Measurements from ENCODE around the gene HOXC12. TPM values are rescaled to one million over a fixed set of nuclear protein-coding genes. Genes with fewer than 3 reads are reported as not detected.

Gene HOXC12
- total RNA-seq, 1 donor from 2014 or later = not detected

GRCh38 chr12:53956914-53957536 lies 2.3 kb downstream of the HOXC12 start:
- H3K27me3 ChIP-seq (ENCODE audit: control insufficient read depth in 3 of 3, insufficient read depth in 3 of 3, low read length in 3 of 3) = peaks cover 88 to 97% (median 93%) of the 10 kb centered on the region in 3 donors
- peaks cover 0 to 14% (median 4%) of the 10 kb centered on the region in 3 donors for H3K4me1 ChIP-seq (ENCODE audit: control insufficient read depth in 3 of 3, insufficient read depth in 3 of 3, low read length in 3 of 3)
- H3K36me3 ChIP-seq (ENCODE audit: control insufficient read depth in 3 of 3, insufficient read depth in 3 of 3, low read length in 3 of 3) = no peaks in the 10 kb centered on the region
- H3K9me3 ChIP-seq (ENCODE audit: control insufficient read depth in 3 of 3, low read length in 3 of 3) = no peaks in the 10 kb centered on the region
- no peak overlapping the region for H3K27ac ChIP-seq (ENCODE audit: low read depth, low read length)
- H3K9ac ChIP-seq (ENCODE audit: low read depth in 1 of 3, low read length in 3 of 3) = no peak overlapping the region
- H3K4me3 ChIP-seq (ENCODE audit: low read length in 3 of 3) = no peak overlapping the region

- no peak overlapping the region for H3K4me3 ChIP-seq (ENCODE audit: low read length in 3 of 3)
- H3K27me3 ChIP-seq (ENCODE audit: control insufficient read depth in 3 of 3, insufficient read depth in 3 of 3, low read length in 3 of 3) = peaks cover 91 to 94% (median 93%) of the 10 kb centered on the region in 3 donors
- H3K4me1 ChIP-seq (ENCODE audit: control insufficient read depth in 3 of 3, insufficient read depth in 3 of 3, low read length in 3 of 3) = peaks cover 0 to 18% (median 4%) of the 10 kb centered on the region in 3 donors
- no peaks in the 10 kb centered on the region for H3K36me3 ChIP-seq (ENCODE audit: control insufficient read depth in 3 of 3, insufficient read depth in 3 of 3, low read length in 3 of 3)
- no peak overlapping the region for H3K27ac ChIP-seq (ENCODE audit: low read depth, low read length)
- H3K9me3 ChIP-seq (ENCODE audit: control insufficient read depth in 3 of 3, low read length in 3 of 3) = no peaks in the 10 kb centered on the region
- no peak overlapping the region for H3K9ac ChIP-seq (ENCODE audit: low read depth in 1 of 3, low read length in 3 of 3)
Observed at GRCh38 chr12:53958128-53958527, 3.4 kb downstream of the HOXC12 start.

GRCh38 chr12:53959314-53959713 lies 4.6 kb downstream of the HOXC12 start:
- Histone ChIP-seq H3K9ac (ENCODE audit: low read depth in 1 of 3, low read length in 3 of 3) (no peak overlapping the region), H3K36me3 (ENCODE audit: control insufficient read depth in 3 of 3, insufficient read depth in 3 of 3, low read length in 3 of 3) (no peaks in the 10 kb centered on the region), H3K4me1 (ENCODE audit: control insufficient read depth in 3 of 3, insufficient read depth in 3 of 3, low read length in 3 of 3) (peaks cover 0 to 18% (median 4%) of the 10 kb centered on the region in 3 donors), H3K27ac (ENCODE audit: low read depth, low read length) (no peak overlapping the region), H3K9me3 (ENCODE audit: control insufficient read depth in 3 of 3, low read length in 3 of 3) (no peaks in the 10 kb centered on the region), H3K27me3 (ENCODE audit: control insufficient read depth in 3 of 3, insufficient read depth in 3 of 3, low read length in 3 of 3) (peaks cover 91 to 97% (median 93%) of the 10 kb centered on the region in 3 donors), H3K4me3 (ENCODE audit: low read length in 3 of 3) (no peak overlapping the region)

- peaks cover 90 to 98% (median 97%) of the 10 kb centered on the region in 3 donors for H3K27me3 ChIP-seq (ENCODE audit: control insufficient read depth in 3 of 3, insufficient read depth in 3 of 3, low read length in 3 of 3)
- no peak overlapping the region for H3K27ac ChIP-seq (ENCODE audit: low read depth, low read length)
- H3K36me3 ChIP-seq (ENCODE audit: control insufficient read depth in 3 of 3, insufficient read depth in 3 of 3, low read length in 3 of 3) = no peaks in the 10 kb centered on the region
- peaks cover 0 to 15% (median 6%) of the 10 kb centered on the region in 3 donors for H3K4me1 ChIP-seq (ENCODE audit: control insufficient read depth in 3 of 3, insufficient read depth in 3 of 3, low read length in 3 of 3)
- H3K9ac ChIP-seq (ENCODE audit: low read depth in 1 of 3, low read length in 3 of 3) = no peak overlapping the region
- H3K4me3 ChIP-seq (ENCODE audit: low read length in 3 of 3) = peak overlapping the region in 1 of 3 donors; percentile 43
- H3K9me3 ChIP-seq (ENCODE audit: control insufficient read depth in 3 of 3, low read length in 3 of 3) = no peaks in the 10 kb centered on the region
Observed at GRCh38 chr12:53960187-53961024, 5.7 kb downstream of the HOXC12 start.

- Histone ChIP-seq H3K9ac (ENCODE audit: low read depth in 1 of 3, low read length in 3 of 3) (no peak overlapping the region), H3K27ac (ENCODE audit: low read depth, low read length) (peak overlapping the region; percentile 25), H3K36me3 (ENCODE audit: control insufficient read depth in 3 of 3, insufficient read depth in 3 of 3, low read length in 3 of 3) (no peaks in the 10 kb centered on the region), H3K27me3 (ENCODE audit: control insufficient read depth in 3 of 3, insufficient read depth in 3 of 3, low read length in 3 of 3) (peaks cover 84 to 98% (median 94%) of the 10 kb centered on the region in 3 donors), H3K4me3 (ENCODE audit: low read length in 3 of 3) (peak overlapping the region in 2 of 3 donors; percentile 29 to 43), H3K9me3 (ENCODE audit: control insufficient read depth in 3 of 3, low read length in 3 of 3) (no peaks in the 10 kb centered on the region), H3K4me1 (ENCODE audit: control insufficient read depth in 3 of 3, insufficient read depth in 3 of 3, low read length in 3 of 3) (peaks cover 0 to 15% (median 6%) of the 10 kb centered on the region in 3 donors)
Observed at GRCh38 chr12:53961025-53961761, 6.5 kb downstream of the HOXC12 start.

- Histone ChIP-seq H3K9me3 (ENCODE audit: control insufficient read depth in 3 of 3, low read length in 3 of 3) (no peaks in the 10 kb centered on the region), H3K4me3 (ENCODE audit: low read length in 3 of 3) (peak overlapping the region in 2 of 3 donors; percentile 14 to 27), H3K9ac (ENCODE audit: low read depth in 1 of 3, low read length in 3 of 3) (peak overlapping the region in 1 of 3 donors; percentile 14), H3K27ac (ENCODE audit: low read depth, low read length) (peak overlapping the region; percentile 78), H3K4me1 (ENCODE audit: control insufficient read depth in 3 of 3, insufficient read depth in 3 of 3, low read length in 3 of 3) (peaks cover 0 to 15% (median 6%) of the 10 kb centered on the region in 3 donors), H3K36me3 (ENCODE audit: control insufficient read depth in 3 of 3, insufficient read depth in 3 of 3, low read length in 3 of 3) (no peaks in the 10 kb centered on the region), H3K27me3 (ENCODE audit: control insufficient read depth in 3 of 3, insufficient read depth in 3 of 3, low read length in 3 of 3) (peaks cover 80 to 96% (median 93%) of the 10 kb centered on the region in 3 donors)
Observed at GRCh38 chr12:53963005-53963404, 8.3 kb downstream of the HOXC12 start.

- Histone ChIP-seq H3K4me1 (ENCODE audit: control insufficient read depth in 3 of 3, insufficient read depth in 3 of 3, low read length in 3 of 3) (peaks cover 0 to 18% (median 9%) of the 10 kb centered on the region in 3 donors), H3K4me3 (ENCODE audit: low read length in 3 of 3) (peak overlapping the region in 1 of 3 donors; percentile 27), H3K27ac (ENCODE audit: low read depth, low read length) (peak overlapping the region; percentile 78), H3K9me3 (ENCODE audit: control insufficient read depth in 3 of 3, low read length in 3 of 3) (no peaks in the 10 kb centered on the region), H3K36me3 (ENCODE audit: control insufficient read depth in 3 of 3, insufficient read depth in 3 of 3, low read length in 3 of 3) (no peaks in the 10 kb centered on the region), H3K9ac (ENCODE audit: low read depth in 1 of 3, low read length in 3 of 3) (peak overlapping the region in 1 of 3 donors; percentile 14), H3K27me3 (ENCODE audit: control insufficient read depth in 3 of 3, insufficient read depth in 3 of 3, low read length in 3 of 3) (peaks cover 76 to 95% (median 93%) of the 10 kb centered on the region in 3 donors)
Observed at GRCh38 chr12:53963434-53964314, 9.0 kb downstream of the HOXC12 start.

GRCh38 chr12:53964315-53964713 lies 9.6 kb downstream of the HOXC12 start:
- peaks cover 0 to 18% (median 9%) of the 10 kb centered on the region in 3 donors for H3K4me1 ChIP-seq (ENCODE audit: control insufficient read depth in 3 of 3, insufficient read depth in 3 of 3, low read length in 3 of 3)
- peak overlapping the region in 1 of 3 donors; percentile 4 for H3K4me3 ChIP-seq (ENCODE audit: low read length in 3 of 3)
- peaks cover 78 to 94% (median 93%) of the 10 kb centered on the region in 3 donors for H3K27me3 ChIP-seq (ENCODE audit: control insufficient read depth in 3 of 3, insufficient read depth in 3 of 3, low read length in 3 of 3)
- H3K27ac ChIP-seq (ENCODE audit: low read depth, low read length) = peak overlapping the region; percentile 78
- no peaks in the 10 kb centered on the region for H3K9me3 ChIP-seq (ENCODE audit: control insufficient read depth in 3 of 3, low read length in 3 of 3)
- no peaks in the 10 kb centered on the region for H3K36me3 ChIP-seq (ENCODE audit: control insufficient read depth in 3 of 3, insufficient read depth in 3 of 3, low read length in 3 of 3)
- H3K9ac ChIP-seq (ENCODE audit: low read depth in 1 of 3, low read length in 3 of 3) = peak overlapping the region in 1 of 3 donors; percentile 14
